Glutamatergic neuron (in vitro differentiated cells): ENCODE measurements around the gene METTL3. TPM values are rescaled to one million over a fixed set of nuclear protein-coding genes. Genes with fewer than 3 reads are reported as not detected.
A peak's percentile ranks its signal among the peaks of the same experiment; 100 is the strongest.

ENCODE experiments used
- DNase-seq: peaks from one replicate; pipeline ENCODE4 v3.0.0; 2022
- H3K27ac Mint-ChIP-seq: one replicate; pipeline ENCODE4 v1.8.0; 2020; ENCODE audit warnings: mild to moderate bottlenecking, mixed read lengths, inconsistent platforms; ENCODE audit not compliant: unreplicated experiment
- H3K27me3 Mint-ChIP-seq: one replicate; pipeline ENCODE4 v1.8.0; 2020; ENCODE audit warnings: mild to moderate bottlenecking, moderate library complexity, mixed read lengths, inconsistent platforms; ENCODE audit not compliant: unreplicated experiment
- H3K36me3 Mint-ChIP-seq: one replicate; pipeline ENCODE4 v1.8.0; 2020; ENCODE audit warnings: mild to moderate bottlenecking, mixed read lengths, inconsistent platforms; ENCODE audit not compliant: unreplicated experiment
- H3K4me1 Mint-ChIP-seq: one replicate; pipeline ENCODE4 v1.8.0; 2020; ENCODE audit warnings: mild to moderate bottlenecking, low read depth, mixed read lengths, inconsistent platforms; ENCODE audit not compliant: unreplicated experiment
- H3K4me3 Mint-ChIP-seq: one replicate; pipeline ENCODE4 v1.8.0; 2020; ENCODE audit warnings: mild to moderate bottlenecking, mixed read lengths, inconsistent platforms; ENCODE audit not compliant: unreplicated experiment
- H3K9me3 Mint-ChIP-seq: one replicate; pipeline ENCODE4 v1.8.0; 2020; ENCODE audit warnings: mild to moderate bottlenecking, moderate library complexity, mixed read lengths, inconsistent platforms; ENCODE audit not compliant: unreplicated experiment
- total RNA-seq: library from RNA; stranded (reverse); fragmentation: NEBNext Ultra II Directional; extraction: Animal tissue kit (Norgen Biotek cat#: 25700); gene quantifications from one replicate; pipeline ENCODE4 v1.2.1, GENCODE V29; 2021; ENCODE audit not compliant: unreplicated experiment
- TF ChIP-seq, protein P1 (sequence below): fragments of 200-600 bp; sonication (generic); IDR thresholded peaks from one replicate; pipeline ENCODE4 v1.5.0; 2021; ENCODE audit not compliant: partially characterized antibody, unreplicated experiment

The METTL3 gene
- total RNA-seq, 1 donor from 2014 or later, result 90.0 TPM

DNA sequence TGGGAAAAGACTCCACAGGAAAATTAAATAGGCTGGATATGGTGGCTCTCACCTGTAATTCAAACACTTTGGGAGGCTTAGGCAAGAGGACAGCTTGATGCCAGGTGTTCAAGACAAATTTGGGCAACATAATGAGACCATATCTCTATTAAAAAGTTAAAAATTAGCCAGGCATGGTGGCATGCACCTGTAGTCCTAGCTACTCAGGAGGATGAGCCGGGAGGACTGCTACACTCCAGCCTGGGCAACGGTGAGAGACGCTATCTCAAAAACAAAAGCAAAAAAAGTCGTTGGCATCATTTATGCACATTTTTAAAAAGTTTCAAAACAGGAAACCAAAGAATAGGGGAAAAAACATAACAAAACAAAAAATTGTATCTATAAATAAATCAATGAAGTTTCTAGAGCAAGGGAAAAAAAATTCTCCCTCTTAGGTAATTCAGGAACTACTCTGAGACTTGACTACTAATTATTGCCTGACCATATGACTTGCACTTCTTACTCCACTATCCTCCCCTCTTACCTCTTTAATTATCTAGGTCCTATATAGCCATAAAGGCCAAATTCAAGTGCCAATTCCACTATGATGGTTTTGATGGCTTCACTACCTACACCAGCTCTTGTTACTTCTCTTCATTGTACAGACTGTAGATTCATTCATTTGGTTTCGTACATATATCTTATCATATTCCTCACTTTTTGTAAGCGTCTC lies 1.6 kb downstream of the METTL3 start:
- Mint-ChIP-seq H3K27ac (no peak overlapping the region), H3K36me3 (no peaks in the 10 kb centered on the region), H3K9me3 (peaks cover 9% of the 10 kb centered on the region), H3K27me3 (peaks cover 12% of the 10 kb centered on the region), H3K4me1 (peaks cover 9% of the 10 kb centered on the region), H3K4me3 (peak overlapping the region; percentile 96)
- DNase-seq, result no peak
- TF ChIP-seq, protein P1, sequence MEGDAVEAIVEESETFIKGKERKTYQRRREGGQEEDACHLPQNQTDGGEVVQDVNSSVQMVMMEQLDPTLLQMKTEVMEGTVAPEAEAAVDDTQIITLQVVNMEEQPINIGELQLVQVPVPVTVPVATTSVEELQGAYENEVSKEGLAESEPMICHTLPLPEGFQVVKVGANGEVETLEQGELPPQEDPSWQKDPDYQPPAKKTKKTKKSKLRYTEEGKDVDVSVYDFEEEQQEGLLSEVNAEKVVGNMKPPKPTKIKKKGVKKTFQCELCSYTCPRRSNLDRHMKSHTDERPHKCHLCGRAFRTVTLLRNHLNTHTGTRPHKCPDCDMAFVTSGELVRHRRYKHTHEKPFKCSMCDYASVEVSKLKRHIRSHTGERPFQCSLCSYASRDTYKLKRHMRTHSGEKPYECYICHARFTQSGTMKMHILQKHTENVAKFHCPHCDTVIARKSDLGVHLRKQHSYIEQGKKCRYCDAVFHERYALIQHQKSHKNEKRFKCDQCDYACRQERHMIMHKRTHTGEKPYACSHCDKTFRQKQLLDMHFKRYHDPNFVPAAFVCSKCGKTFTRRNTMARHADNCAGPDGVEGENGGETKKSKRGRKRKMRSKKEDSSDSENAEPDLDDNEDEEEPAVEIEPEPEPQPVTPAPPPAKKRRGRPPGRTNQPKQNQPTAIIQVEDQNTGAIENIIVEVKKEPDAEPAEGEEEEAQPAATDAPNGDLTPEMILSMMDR, result no peak

GRCh38 chr14:21506557-21506956 lies 4.6 kb downstream of the METTL3 start:
- no peaks in the 10 kb centered on the region for H3K36me3 Mint-ChIP-seq
- DNase-seq, result no peak

DNA sequence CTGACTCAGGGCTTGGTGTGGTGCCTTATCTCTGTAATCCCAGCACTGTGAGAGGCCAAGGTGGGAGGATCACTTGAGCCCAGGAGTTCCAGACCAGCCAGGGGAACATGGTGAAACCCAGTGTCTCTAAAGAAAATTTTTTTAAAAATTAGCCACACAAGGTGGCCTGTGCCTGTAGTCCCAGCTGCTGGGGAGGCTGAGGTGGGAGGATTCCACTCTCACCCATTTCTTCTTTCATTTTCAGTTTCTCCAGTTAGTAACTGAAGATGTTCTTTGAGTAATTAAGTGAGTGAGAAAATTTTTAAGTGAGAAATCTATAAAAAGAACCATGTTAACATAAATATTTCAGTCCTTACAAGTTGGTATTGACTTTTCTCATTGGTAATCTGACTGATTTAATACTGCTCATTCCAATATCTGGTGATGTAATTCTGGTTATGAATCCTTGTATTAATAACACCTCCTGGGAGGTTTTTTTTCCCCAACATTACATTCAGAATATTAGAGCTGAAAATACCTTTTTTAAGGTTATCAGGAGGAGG lies 6.1 kb downstream of the METTL3 start:
- no peak for DNase-seq
- Mint-ChIP-seq H3K27ac (no peak overlapping the region), H3K27me3 (no peaks in the 10 kb centered on the region), H3K4me3 (no peak overlapping the region), H3K4me1 (peaks cover 3% of the 10 kb centered on the region), H3K9me3 (no peaks in the 10 kb centered on the region), H3K36me3 (no peaks in the 10 kb centered on the region)
- TF ChIP-seq, protein P1, result no peak

More at GRCh38 chr14:21506557-21506956, 4.6 kb downstream of the METTL3 start:
- Mint-ChIP-seq H3K27ac (no peak overlapping the region), H3K4me1 (peaks cover 8% of the 10 kb centered on the region), H3K9me3 (peaks cover 6% of the 10 kb centered on the region), H3K27me3 (peaks cover 7% of the 10 kb centered on the region), H3K4me3 (no peak overlapping the region)
- TF ChIP-seq, protein P1, result no peak

DNA sequence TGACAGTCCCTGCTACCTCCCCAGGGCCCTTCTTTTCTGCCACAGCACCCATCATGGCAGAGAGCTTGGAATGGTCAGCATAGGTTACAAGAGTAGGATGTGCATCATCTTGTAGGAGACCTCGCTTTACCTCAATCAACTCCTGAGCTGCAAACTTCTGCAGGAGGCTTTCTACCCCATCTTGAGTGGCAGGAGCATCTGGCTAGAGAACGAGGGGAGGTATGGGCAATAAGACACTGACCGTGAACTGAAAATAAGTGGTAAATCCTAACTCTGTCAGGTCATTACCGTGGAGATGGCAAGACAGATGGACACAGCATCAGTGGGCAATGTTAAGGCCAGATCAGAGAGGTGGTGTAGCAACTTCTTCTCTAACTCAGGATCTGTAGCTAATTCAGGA lies 7.8 kb downstream of the METTL3 start:
- TF ChIP-seq, protein P1, result no peak
- Mint-ChIP-seq H3K4me3 (no peak overlapping the region), H3K36me3 (no peaks in the 10 kb centered on the region), H3K27me3 (no peaks in the 10 kb centered on the region), H3K27ac (peak overlapping the region; percentile 28), H3K4me1 (no peaks in the 10 kb centered on the region), H3K9me3 (no peaks in the 10 kb centered on the region)
- DNase-seq, result no peak

- Mint-ChIP-seq H3K27ac (no peak overlapping the region), H3K9me3 (no peaks in the 10 kb centered on the region), H3K4me3 (no peak overlapping the region), H3K27me3 (no peaks in the 10 kb centered on the region), H3K4me1 (no peaks in the 10 kb centered on the region), H3K36me3 (no peaks in the 10 kb centered on the region)
- TF ChIP-seq, protein P1, result no peak
- DNase-seq, result no peak
Measured at GRCh38 chr14:21501568-21501967, 9.6 kb downstream of the METTL3 start.
